DND-41 (cell line): ENCODE measurements around the gene C2CD4A.

Experiments used
- CTCF ChIP-seq: IDR thresholded peaks from 2 replicates; pipeline ENCODE4 v1.5.1; 2012; ENCODE audit warnings: borderline replicate concordance, low read length, moderate library complexity, mild to moderate bottlenecking; ENCODE audit not compliant: poor library complexity, severe bottlenecking; ENCODE audit errors: extremely low read depth
- EZH2 ChIP-seq: IDR thresholded peaks from 3 replicates; pipeline ENCODE4 v1.6.1; 2012; ENCODE audit warnings: borderline replicate concordance, low read depth, mild to moderate bottlenecking, moderate library complexity, low read length, inconsistent platforms; ENCODE audit not compliant: severe bottlenecking

DNA sequence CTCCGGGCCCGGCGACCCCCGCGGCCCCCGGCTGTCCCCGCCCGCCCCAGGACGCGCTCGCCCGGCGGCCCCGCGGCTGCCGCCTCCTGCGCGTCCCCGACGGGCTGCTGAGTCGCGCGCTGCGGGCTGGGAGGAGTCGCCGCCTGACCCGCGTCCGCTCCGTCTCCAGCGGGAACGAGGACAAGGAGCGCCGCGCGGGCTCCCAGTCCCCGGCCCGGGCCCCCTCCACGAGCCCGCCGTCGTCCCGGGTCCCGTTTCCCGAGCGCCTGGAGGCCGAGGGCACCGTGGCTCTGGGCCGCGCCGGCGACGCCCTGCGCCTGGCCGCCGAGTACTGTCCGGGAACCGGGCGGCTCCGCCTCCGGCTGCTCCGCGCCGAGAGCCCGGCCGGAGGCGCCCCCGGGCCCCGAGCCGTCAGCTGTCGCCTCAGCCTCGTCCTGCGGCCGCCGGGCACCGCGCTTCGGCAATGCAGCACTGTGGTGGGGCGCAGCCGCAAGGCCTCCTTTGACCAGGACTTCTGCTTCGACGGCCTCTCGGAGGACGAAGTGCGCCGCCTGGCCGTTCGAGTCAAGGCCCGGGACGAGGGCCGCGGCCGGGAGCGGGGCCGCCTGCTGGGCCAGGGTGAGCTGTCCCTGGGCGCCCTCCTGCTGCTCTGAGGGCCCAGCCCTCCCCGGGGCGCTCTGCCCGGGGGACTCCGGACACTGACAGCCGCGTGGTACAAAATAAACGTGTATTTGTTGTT lies 1.5 kb downstream of the C2CD4A start:
- TF ChIP-seq CTCF (no peak), EZH2 (no peak)
